ENCODE data around the gene CACNA1I. TPM values are rescaled to one million over a fixed set of nuclear protein-coding genes. Genes with fewer than 3 reads are reported as not detected.

CACNA1I gene
- total and polyA plus RNA-seq, 4 donors = 0.16 to 0.33 TPM; not detected in 2

- H3K27me3 ChIP-seq (ENCODE audit: control insufficient read depth in 1 of 2, insufficient read depth in 2 of 2, low read length in 1 of 2) = no peaks in the 10 kb centered on the region
- H3K4me3 ChIP-seq (ENCODE audit: low read length in 2 of 2) = no peak overlapping the region
- no peak for DNase-seq
- H3K36me3 ChIP-seq (ENCODE audit: control insufficient read depth in 1 of 2, insufficient read depth in 2 of 2, low read length in 1 of 2) = no peaks in the 10 kb centered on the region
- no peaks in the 10 kb centered on the region for H3K9me3 ChIP-seq (ENCODE audit: control insufficient read depth, low read length)
- WGBS, 2 donors = 72 to 80% methylated on average over 12 of the region's 12 CpGs
- intact Hi-C loops (cut with DNase I) = no loop called here
- H3K27ac ChIP-seq (ENCODE audit: low read depth in 1 of 2, low read length in 2 of 2) = no peak overlapping the region
- ATAC-seq (ENCODE audit: low FRiP score) = peak; percentile 19
- no peaks in the 10 kb centered on the region for H3K4me1 ChIP-seq (ENCODE audit: control insufficient read depth in 1 of 2, insufficient read depth in 2 of 2, low read length in 2 of 2)
Observed at GRCh38 chr22:39628563-39629080, 58.1 kb downstream of the CACNA1I start.

- peaks cover 5% of the 10 kb centered on the region for H3K9me3 ChIP-seq (ENCODE audit: control insufficient read depth, low read length)
- intact Hi-C loops (cut with DNase I) = no loop called here
Observed at GRCh38 chr22:39629851-39630250, 59.3 kb downstream of the CACNA1I start.

GRCh38 chr22:39630721-39631120 lies 60.2 kb downstream of the CACNA1I start:
- intact Hi-C loops (cut with DNase I) = no loop called here
- H3K27ac ChIP-seq (ENCODE audit: low read depth in 1 of 2, low read length in 2 of 2) = no peak overlapping the region
- 73 to 77% methylated on average over 8 of the region's 8 CpGs for WGBS, 2 donors
- no peak for ATAC-seq (ENCODE audit: low FRiP score)
- no peaks in the 10 kb centered on the region for H3K36me3 ChIP-seq (ENCODE audit: control insufficient read depth in 1 of 2, insufficient read depth in 2 of 2, low read length in 1 of 2)
- no peak for DNase-seq
- H3K4me1 ChIP-seq (ENCODE audit: control insufficient read depth in 1 of 2, insufficient read depth in 2 of 2, low read length in 2 of 2) = no peaks in the 10 kb centered on the region
- H3K27me3 ChIP-seq (ENCODE audit: control insufficient read depth in 1 of 2, insufficient read depth in 2 of 2, low read length in 1 of 2) = no peaks in the 10 kb centered on the region
- peaks cover 5% of the 10 kb centered on the region for H3K9me3 ChIP-seq (ENCODE audit: control insufficient read depth, low read length)
- no peak overlapping the region for H3K4me3 ChIP-seq (ENCODE audit: low read length in 2 of 2)

More at GRCh38 chr22:39629851-39630250, 59.3 kb downstream of the CACNA1I start:
- 59 to 65% methylated on average over 8 of the region's 8 CpGs for WGBS, 2 donors
- Histone ChIP-seq H3K4me1 (ENCODE audit: control insufficient read depth in 1 of 2, insufficient read depth in 2 of 2, low read length in 2 of 2) (no peaks in the 10 kb centered on the region), H3K36me3 (ENCODE audit: control insufficient read depth in 1 of 2, insufficient read depth in 2 of 2, low read length in 1 of 2) (no peaks in the 10 kb centered on the region), H3K27me3 (ENCODE audit: control insufficient read depth in 1 of 2, insufficient read depth in 2 of 2, low read length in 1 of 2) (no peaks in the 10 kb centered on the region), H3K27ac (ENCODE audit: low read depth in 1 of 2, low read length in 2 of 2) (no peak overlapping the region), H3K4me3 (ENCODE audit: low read length in 2 of 2) (no peak overlapping the region)
- ATAC-seq (ENCODE audit: low FRiP score) (no peak), DNase-seq (no peak)

GRCh38 chr22:39631381-39632286 lies 61.1 kb downstream of the CACNA1I start:
- no peaks in the 10 kb centered on the region for H3K4me1 ChIP-seq (ENCODE audit: control insufficient read depth in 1 of 2, insufficient read depth in 2 of 2, low read length in 2 of 2)
- DNase-seq = no peak
- H3K36me3 ChIP-seq (ENCODE audit: control insufficient read depth in 1 of 2, insufficient read depth in 2 of 2, low read length in 1 of 2) = no peaks in the 10 kb centered on the region
- 51 to 56% methylated on average over 15 to 16 of the region's 16 CpGs for WGBS, 2 donors
- no peaks in the 10 kb centered on the region for H3K27me3 ChIP-seq (ENCODE audit: control insufficient read depth in 1 of 2, insufficient read depth in 2 of 2, low read length in 1 of 2)
- no peak overlapping the region for H3K27ac ChIP-seq (ENCODE audit: low read depth in 1 of 2, low read length in 2 of 2)
- intact Hi-C loops (cut with DNase I) = no loop called here
- peaks cover 5% of the 10 kb centered on the region for H3K9me3 ChIP-seq (ENCODE audit: control insufficient read depth, low read length)
- ATAC-seq (ENCODE audit: low FRiP score) = no peak
- no peak overlapping the region for H3K4me3 ChIP-seq (ENCODE audit: low read length in 2 of 2)

GRCh38 chr22:39634530-39635405 lies 64.2 kb downstream of the CACNA1I start:
- Histone ChIP-seq H3K27ac (ENCODE audit: low read depth in 1 of 2, low read length in 2 of 2) (no peak overlapping the region), H3K9me3 (ENCODE audit: control insufficient read depth, low read length) (peaks cover 5% of the 10 kb centered on the region), H3K4me3 (ENCODE audit: low read length in 2 of 2) (no peak overlapping the region), H3K4me1 (ENCODE audit: control insufficient read depth in 1 of 2, insufficient read depth in 2 of 2, low read length in 2 of 2) (no peaks in the 10 kb centered on the region), H3K27me3 (ENCODE audit: control insufficient read depth in 1 of 2, insufficient read depth in 2 of 2, low read length in 1 of 2) (no peaks in the 10 kb centered on the region), H3K36me3 (ENCODE audit: control insufficient read depth in 1 of 2, insufficient read depth in 2 of 2, low read length in 1 of 2) (no peaks in the 10 kb centered on the region)
- DNase-seq (no peak), ATAC-seq (ENCODE audit: low FRiP score) (no peak)
- WGBS, 2 donors = 76 to 78% methylated on average over 18 of the region's 18 CpGs
- intact Hi-C loops (cut with DNase I) = no loop called here

- Histone ChIP-seq H3K4me1 (ENCODE audit: control insufficient read depth in 1 of 2, insufficient read depth in 2 of 2, low read length in 2 of 2) (no peaks in the 10 kb centered on the region), H3K9me3 (ENCODE audit: control insufficient read depth, low read length) (peaks cover 5% of the 10 kb centered on the region), H3K4me3 (ENCODE audit: low read length in 2 of 2) (no peak overlapping the region), H3K27ac (ENCODE audit: low read depth in 1 of 2, low read length in 2 of 2) (no peak overlapping the region), H3K36me3 (ENCODE audit: control insufficient read depth in 1 of 2, insufficient read depth in 2 of 2, low read length in 1 of 2) (no peaks in the 10 kb centered on the region), H3K27me3 (ENCODE audit: control insufficient read depth in 1 of 2, insufficient read depth in 2 of 2, low read length in 1 of 2) (no peaks in the 10 kb centered on the region)
- intact Hi-C loops (cut with DNase I) = no loop called here
- no peak for DNase-seq
- ATAC-seq (ENCODE audit: low FRiP score) = no peak
- WGBS, 2 donors = 66 to 71% methylated on average over 6 of the region's 6 CpGs
Observed at GRCh38 chr22:39635719-39636118, 65.2 kb downstream of the CACNA1I start.

- no peaks in the 10 kb centered on the region for H3K36me3 ChIP-seq (ENCODE audit: control insufficient read depth in 1 of 2, insufficient read depth in 2 of 2, low read length in 1 of 2)
- H3K27me3 ChIP-seq (ENCODE audit: control insufficient read depth in 1 of 2, insufficient read depth in 2 of 2, low read length in 1 of 2) = no peaks in the 10 kb centered on the region
- no peak overlapping the region for H3K4me3 ChIP-seq (ENCODE audit: low read length in 2 of 2)
- WGBS, 2 donors = 80 to 85% methylated on average over 2 of the region's 2 CpGs
- intact Hi-C loops (cut with DNase I) = no loop called here
- peaks cover 2% of the 10 kb centered on the region for H3K9me3 ChIP-seq (ENCODE audit: control insufficient read depth, low read length)
- no peaks in the 10 kb centered on the region for H3K4me1 ChIP-seq (ENCODE audit: control insufficient read depth in 1 of 2, insufficient read depth in 2 of 2, low read length in 2 of 2)
- DNase-seq = no peak
- no peak for ATAC-seq (ENCODE audit: low FRiP score)
- no peak overlapping the region for H3K27ac ChIP-seq (ENCODE audit: low read depth in 1 of 2, low read length in 2 of 2)
Observed at GRCh38 chr22:39638958-39639357, 68.4 kb downstream of the CACNA1I start.

GRCh38 chr22:39641660-39642310 lies 71.2 kb downstream of the CACNA1I start:
- WGBS, 2 donors = 79 to 80% methylated on average over 9 of the region's 9 CpGs
- ATAC-seq (ENCODE audit: low FRiP score) = no peak
- Histone ChIP-seq H3K27ac (ENCODE audit: low read depth in 1 of 2, low read length in 2 of 2) (no peak overlapping the region), H3K36me3 (ENCODE audit: control insufficient read depth in 1 of 2, insufficient read depth in 2 of 2, low read length in 1 of 2) (no peaks in the 10 kb centered on the region), H3K27me3 (ENCODE audit: control insufficient read depth in 1 of 2, insufficient read depth in 2 of 2, low read length in 1 of 2) (no peaks in the 10 kb centered on the region), H3K4me1 (ENCODE audit: control insufficient read depth in 1 of 2, insufficient read depth in 2 of 2, low read length in 2 of 2) (no peaks in the 10 kb centered on the region), H3K4me3 (ENCODE audit: low read length in 2 of 2) (no peak overlapping the region), H3K9me3 (ENCODE audit: control insufficient read depth, low read length) (no peaks in the 10 kb centered on the region)
- no peak for DNase-seq
- intact Hi-C loops (cut with DNase I) = no loop called here
